ENCODE results near the gene SUPT7L.
"Not testable (repeated sequence)": the region's sequence is repeated elsewhere in the genome, so short reads cannot be mapped to it uniquely, and the experiment has no call there.

GRCh38 chr2:27626921-27627320 is 36.5 kb downstream of the SUPT7L start:
- not testable (repeated sequence) for TF ChIP-seq ISL1 (CRISPR knock-in tag; IDR thresholded peaks at IDR 0.05); ZC3H10 (CRISPR knock-in tag; IDR thresholded peaks at IDR 0.05); CSRNP3 (CRISPR knock-in tag; IDR thresholded peaks at IDR 0.05); CREB5 (CRISPR knock-in tag; IDR thresholded peaks at IDR 0.05; ENCODE audit: low read depth); PATZ1 (CRISPR knock-in tag; IDR thresholded peaks at IDR 0.05; ENCODE audit: borderline replicate concordance); GLIS3 (CRISPR knock-in tag; IDR thresholded peaks at IDR 0.05); ZFP3 (CRISPR knock-in tag; IDR thresholded peaks at IDR 0.05); CSDC2 (CRISPR knock-in tag; IDR thresholded peaks at IDR 0.05); ZFP30 (CRISPR knock-in tag; IDR thresholded peaks at IDR 0.05); OSR1 (CRISPR knock-in tag; IDR thresholded peaks at IDR 0.05); RARB (CRISPR knock-in tag; IDR thresholded peaks at IDR 0.05); TSHZ2 (CRISPR knock-in tag; IDR thresholded peaks at IDR 0.05); ZNF565 (CRISPR knock-in tag; conservative IDR thresholded peaks at IDR 0.05; ENCODE audit: low read depth); ZNF8 (CRISPR knock-in tag; IDR thresholded peaks at IDR 0.05)

Measured in SK-N-SH treated with all-trans-retinoic acid at 6 μM for 48 hours (cell line).